ENCODE data around the gene FAM241A. TPM values are rescaled to one million over a fixed set of nuclear protein-coding genes. Genes with fewer than 3 reads are reported as not detected.

Gene FAM241A
- total RNA-seq, 1 experiment from 2014 or later: 0.21 TPM

- Histone ChIP-seq H3K36me3 (replicated peaks; ENCODE audit: control insufficient read depth, insufficient read depth, low read length) (no peaks in the 10 kb centered on the region), H3K4me3 (ENCODE audit: insufficient read depth, low read depth, low read length) (peak within 1 kb of the TSS; percentile 99), H3K27me3 (ENCODE audit: control insufficient read depth, insufficient read depth, low read length) (no peaks in the 10 kb centered on the region)
- peak; percentile 95 for DNase-seq
Observed at GRCh38 chr4:112231779-112232713, 86.8 kb downstream of the FAM241A start, which contains the start of gene AP1AR. AP1AR (plus strand) TSS chr4:112231787; CDS start chr4:112232092, 305 bp downstream.

DNA sequence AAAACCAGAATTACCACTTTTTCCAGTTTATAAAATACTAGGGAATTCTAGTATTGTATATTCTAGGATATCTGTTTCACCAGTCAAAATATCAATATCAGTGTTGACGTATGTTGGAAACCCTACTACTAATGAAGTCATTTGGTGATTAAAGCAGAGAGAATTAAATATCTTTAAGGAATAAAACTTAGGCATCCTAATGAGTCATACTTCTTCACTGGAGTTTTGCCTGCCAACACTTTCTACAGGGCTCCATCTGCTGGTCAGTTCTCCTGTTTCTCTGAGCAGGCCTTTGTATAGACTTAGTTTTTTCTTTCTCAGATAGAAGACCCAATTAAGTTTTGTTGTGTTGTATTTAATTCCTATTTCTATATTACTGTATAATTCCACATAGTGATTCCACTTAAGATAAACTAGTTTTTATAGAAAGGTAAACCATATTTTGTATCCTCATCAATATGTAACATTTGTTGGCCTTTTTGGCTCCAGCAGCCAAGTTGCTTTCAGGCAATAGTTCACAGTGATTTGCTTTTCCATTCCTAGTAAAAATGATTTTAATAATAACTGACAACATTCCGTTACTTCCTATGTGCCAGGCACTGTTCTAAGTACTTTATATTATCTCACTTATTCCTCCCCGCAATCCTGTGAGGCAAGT lies 89.8 kb downstream of the FAM241A start:
- Histone ChIP-seq H3K4me3 (ENCODE audit: insufficient read depth, low read depth, low read length) (no peak overlapping the region), H3K27me3 (ENCODE audit: control insufficient read depth, insufficient read depth, low read length) (no peaks in the 10 kb centered on the region), H3K36me3 (replicated peaks; ENCODE audit: control insufficient read depth, insufficient read depth, low read length) (no peaks in the 10 kb centered on the region)
- DNase-seq: peak; percentile 60

- H3K36me3 ChIP-seq (replicated peaks; ENCODE audit: control insufficient read depth, insufficient read depth, low read length): no peaks in the 10 kb centered on the region
- no peaks in the 10 kb centered on the region for H3K27me3 ChIP-seq (ENCODE audit: control insufficient read depth, insufficient read depth, low read length)
- no peak overlapping the region for H3K4me3 ChIP-seq (ENCODE audit: insufficient read depth, low read depth, low read length)
- DNase-seq: no peak
Observed at GRCh38 chr4:112236040-112236439, 90.8 kb downstream of the FAM241A start.

GRCh38 chr4:112238833-112239232 lies 93.6 kb downstream of the FAM241A start:
- H3K27me3 ChIP-seq (ENCODE audit: control insufficient read depth, insufficient read depth, low read length): no peaks in the 10 kb centered on the region
- H3K4me3 ChIP-seq (ENCODE audit: insufficient read depth, low read depth, low read length): no peak overlapping the region
- no peaks in the 10 kb centered on the region for H3K36me3 ChIP-seq (replicated peaks; ENCODE audit: control insufficient read depth, insufficient read depth, low read length)
- no peak for DNase-seq

Other genes with a start within 250 kb of the FAM241A start
- gene AP1AR, start 86.3 kb downstream of the FAM241A start, total RNA-seq (2014; rRNA removed; shearing (Covaris generic)): 24.3 and 25.8 TPM in 2 replicates
- gene TIFA, start 140.4 kb downstream of the FAM241A start, total RNA-seq (2014; rRNA removed; shearing (Covaris generic)): 0.55 and 2.1 TPM in 2 replicates
- 0.07 TPM in 1 of 2 replicates, not detected in the other for gene ALPK1, start 151.9 kb downstream of the FAM241A start, total RNA-seq (2014; rRNA removed; shearing (Covaris generic))

Data from H7 (cell line).